Neural progenitor cell (in vitro differentiated cells): ENCODE data around the gene GBF1. TPM values are rescaled to one million over a fixed set of nuclear protein-coding genes. Genes with fewer than 3 reads are reported as not detected.

ENCODE experiments used
- DNase-seq: peaks from one replicate; pipeline ENCODE4 v3.0.0-alpha.2; 2016; ENCODE audit warnings: low spot score
- H2AFZ ChIP-seq: fragments of 200-600 bp; sonication (generic); replicated peaks from 2 replicates; pipeline ENCODE4 v1.6.1; 2016; ENCODE audit warnings: antibody characterized with exemption
- H3F3A ChIP-seq: fragments of 200-600 bp; sonication (generic); 2 replicates; pipeline ENCODE4 v1.6.1; 2016; ENCODE audit warnings: antibody characterized with exemption, low read depth
- H3K27ac ChIP-seq: fragments of 200-600 bp; sonication (generic); 2 replicates; pipeline ENCODE4 v1.5.1; 2016; ENCODE audit warnings: mild to moderate bottlenecking
- H3K27me3 ChIP-seq: fragments of 200-600 bp; sonication (generic); 2 replicates; pipeline ENCODE4 v1.6.1; 2016; ENCODE audit warnings: mild to moderate bottlenecking, moderate library complexity
- H3K36me3 ChIP-seq: fragments of 200-600 bp; sonication (generic); 2 replicates; pipeline ENCODE4 v1.5.1; 2016
- H3K4me1 ChIP-seq: fragments of 200-600 bp; sonication (generic); 2 replicates; pipeline ENCODE4 v1.6.1; 2016; ENCODE audit warnings: mixed run types
- H3K4me2 ChIP-seq: fragments of 200-600 bp; sonication (generic); 2 replicates; pipeline ENCODE4 v1.6.1; 2016
- H3K4me3 ChIP-seq: fragments of 200-600 bp; sonication (generic); 2 replicates; pipeline ENCODE4 v1.5.1; 2016
- H3K79me2 ChIP-seq: fragments of 200-600 bp; sonication (generic); 2 replicates; pipeline ENCODE4 v1.6.1; 2016; ENCODE audit warnings: low read depth
- H3K9ac ChIP-seq: fragments of 200-600 bp; sonication (generic); 2 replicates; pipeline ENCODE4 v1.6.1; 2016
- H3K9me3 ChIP-seq: fragments of 200-600 bp; sonication (generic); 2 replicates; pipeline ENCODE4 v1.5.1; 2016; ENCODE audit warnings: low read depth
- H4K20me1 ChIP-seq: fragments of 200-600 bp; sonication (generic); 2 replicates; pipeline ENCODE4 v1.6.1; 2016; ENCODE audit warnings: low read depth
- H3K27ac Mint-ChIP-seq: 3 replicates; pipeline ENCODE4 v1.8.0; 2021; ENCODE audit warnings: mixed read lengths
- H3K27me3 Mint-ChIP-seq: 2 replicates; pipeline ENCODE4 v1.8.0; 2022; ENCODE audit warnings: low read depth, mild to moderate bottlenecking, inconsistent platforms, moderate library complexity, mixed read lengths; ENCODE audit not compliant: insufficient read depth
- H3K36me3 Mint-ChIP-seq: 3 replicates; pipeline ENCODE4 v1.8.0; 2021; ENCODE audit warnings: mixed read lengths
- H3K4me1 Mint-ChIP-seq: 3 replicates; pipeline ENCODE4 v1.8.0; 2021; ENCODE audit warnings: mixed read lengths
- H3K4me3 Mint-ChIP-seq: 3 replicates; pipeline ENCODE4 v1.8.0; 2021; ENCODE audit warnings: mild to moderate bottlenecking, moderate library complexity, mixed read lengths
- H3K9me3 Mint-ChIP-seq: 3 replicates; pipeline ENCODE4 v1.8.0; 2020; ENCODE audit warnings: mixed read lengths
- CTCF ChIP-seq: fragments of 200-600 bp; sonication (generic); IDR thresholded peaks from 2 replicates; pipeline ENCODE4 v1.5.1; 2017; ENCODE audit warnings: antibody characterized with exemption, mild to moderate bottlenecking
- EZH2 ChIP-seq: fragments of 200-600 bp; sonication (generic); IDR thresholded peaks from 2 replicates; pipeline ENCODE4 v1.6.1; 2017; ENCODE audit warnings: antibody characterized with exemption, mild to moderate bottlenecking, moderate library complexity
- EZH2phosphoT487 ChIP-seq: fragments of 200-600 bp; sonication (generic); IDR thresholded peaks from 2 replicates; pipeline ENCODE4 v1.6.1; 2017; ENCODE audit warnings: antibody characterized with exemption
- total RNA-seq: library from RNA; depleted of rRNA; stranded (reverse); fragments of >200 nt; gene quantifications from 2 replicates; pipeline ENCODE4 v1.2.3, GENCODE V29; 2015; ENCODE audit warnings: low replicate concordance

GBF1 gene
- total RNA-seq, 1 donor from 2014 or later, result 23.5 TPM

GRCh38 chr10:102422545-102423129 is 177.3 kb downstream of the GBF1 start:
- Histone ChIP-seq H3K79me2 (no peaks in the 10 kb centered on the region), H3K9me3 (no peaks in the 10 kb centered on the region), H4K20me1 (peaks cover 39% of the 10 kb centered on the region), H3F3A (peaks cover 46% of the 10 kb centered on the region), H3K27me3 (peaks cover 19% of the 10 kb centered on the region), H2AFZ (no peak overlapping the region), H3K4me1 (peaks cover 16% of the 10 kb centered on the region), H3K4me2 (peak overlapping the region; percentile 87), H3K36me3 (no peaks in the 10 kb centered on the region), H3K9ac (no peak overlapping the region), H3K4me3 (peak overlapping the region; percentile 77), H3K27ac (no peak overlapping the region)
- Mint-ChIP-seq H3K36me3 (peaks cover 4% of the 10 kb centered on the region), H3K4me3 (peak overlapping the region; percentile 81), H3K4me1 (peaks cover 32% of the 10 kb centered on the region), H3K27me3 (peaks cover 19% of the 10 kb centered on the region), H3K27ac (no peak overlapping the region), H3K9me3 (no peaks in the 10 kb centered on the region)
- TF ChIP-seq EZH2phosphoT487 (no peak), CTCF (peak; percentile 75), EZH2 (no peak)
- DNase-seq, result peak; percentile 83

GRCh38 chr10:102423372-102423968 is 178.1 kb downstream of the GBF1 start:
- no peak for DNase-seq
- peaks cover 42% of the 10 kb centered on the region for H3F3A ChIP-seq
- no peak for TF ChIP-seq CTCF
- TF ChIP-seq EZH2, result no peak
- no peak for TF ChIP-seq EZH2phosphoT487
- no peaks in the 10 kb centered on the region for H3K9me3 Mint-ChIP-seq
- H3K9ac ChIP-seq, result no peak overlapping the region
- H3K4me1 ChIP-seq, result peaks cover 12% of the 10 kb centered on the region
- no peak overlapping the region for H2AFZ ChIP-seq
- no peaks in the 10 kb centered on the region for H3K9me3 ChIP-seq
- H3K27ac ChIP-seq, result no peak overlapping the region
- H3K4me3 Mint-ChIP-seq, result peak overlapping the region; percentile 33
- no peaks in the 10 kb centered on the region for H3K79me2 ChIP-seq
- no peak overlapping the region for H3K27ac Mint-ChIP-seq
- H3K27me3 ChIP-seq, result peaks cover 13% of the 10 kb centered on the region
- H3K4me1 Mint-ChIP-seq, result peaks cover 24% of the 10 kb centered on the region
- no peaks in the 10 kb centered on the region for H3K36me3 ChIP-seq
- H3K36me3 Mint-ChIP-seq, result peaks cover 4% of the 10 kb centered on the region
- peaks cover 14% of the 10 kb centered on the region for H3K27me3 Mint-ChIP-seq
- H4K20me1 ChIP-seq, result peaks cover 36% of the 10 kb centered on the region
- no peak overlapping the region for H3K4me2 ChIP-seq
- H3K4me3 ChIP-seq, result no peak overlapping the region

GRCh38 chr10:102424145-102424544 is 178.8 kb downstream of the GBF1 start:
- H2AFZ ChIP-seq, result no peak overlapping the region
- no peak overlapping the region for H3K27ac ChIP-seq
- H3K4me3 ChIP-seq, result no peak overlapping the region
- H3K27me3 ChIP-seq, result peaks cover 13% of the 10 kb centered on the region
- H3K4me3 Mint-ChIP-seq, result peak overlapping the region; percentile 50
- H3K27ac Mint-ChIP-seq, result no peak overlapping the region
- peaks cover 11% of the 10 kb centered on the region for H3K27me3 Mint-ChIP-seq
- no peak for TF ChIP-seq CTCF
- TF ChIP-seq EZH2, result no peak
- TF ChIP-seq EZH2phosphoT487, result no peak
- H3F3A ChIP-seq, result peaks cover 36% of the 10 kb centered on the region
- no peaks in the 10 kb centered on the region for H3K9me3 ChIP-seq
- no peaks in the 10 kb centered on the region for H3K79me2 ChIP-seq
- no peaks in the 10 kb centered on the region for H3K36me3 ChIP-seq
- no peak overlapping the region for H3K9ac ChIP-seq
- H3K4me2 ChIP-seq, result no peak overlapping the region
- peaks cover 7% of the 10 kb centered on the region for H3K4me1 ChIP-seq
- peaks cover 4% of the 10 kb centered on the region for H3K36me3 Mint-ChIP-seq
- no peaks in the 10 kb centered on the region for H3K9me3 Mint-ChIP-seq
- H3K4me1 Mint-ChIP-seq, result peaks cover 19% of the 10 kb centered on the region
- peaks cover 32% of the 10 kb centered on the region for H4K20me1 ChIP-seq
- no peak for DNase-seq
